Measurements from ENCODE around the gene IFNL3.
"Not testable (repeated sequence)": the region's sequence is repeated elsewhere in the genome, so short reads cannot be mapped to it uniquely, and the experiment has no call there.

GRCh38 chr19:39215323-39215722 is 29.5 kb downstream of the IFNL3 start:
- not testable (repeated sequence) for TF ChIP-seq CTCF (IDR thresholded peaks at IDR 0.05; ENCODE audit: low read depth, low read length); EZH2phosphoT487 (IDR thresholded peaks at IDR 0.05; ENCODE audit: low read depth)

Data from OCI-LY3 (cell line).